ENCODE data around the gene C4BPA.

- TF ChIP-seq CTCF (IDR thresholded peaks at IDR 0.05) (no peak), POLR2A (IDR thresholded peaks at IDR 0.05) (no peak)
These were observed 43.4 kb upstream of the C4BPA start for GRCh38 chr1:207060596-207060995.

Data from thyroid gland (tissue), 4 donors.